ENCODE data around the gene ABO. TPM values are rescaled to one million over a fixed set of nuclear protein-coding genes. Genes with fewer than 3 reads are reported as not detected.
"Not testable (repeated sequence)": the region's sequence is repeated elsewhere in the genome, so short reads cannot be mapped to it uniquely, and the experiment has no call there.

Gene ABO
- total RNA-seq, 2 experiments from 2014 or later = 0.27 to 0.56 TPM

DNA sequence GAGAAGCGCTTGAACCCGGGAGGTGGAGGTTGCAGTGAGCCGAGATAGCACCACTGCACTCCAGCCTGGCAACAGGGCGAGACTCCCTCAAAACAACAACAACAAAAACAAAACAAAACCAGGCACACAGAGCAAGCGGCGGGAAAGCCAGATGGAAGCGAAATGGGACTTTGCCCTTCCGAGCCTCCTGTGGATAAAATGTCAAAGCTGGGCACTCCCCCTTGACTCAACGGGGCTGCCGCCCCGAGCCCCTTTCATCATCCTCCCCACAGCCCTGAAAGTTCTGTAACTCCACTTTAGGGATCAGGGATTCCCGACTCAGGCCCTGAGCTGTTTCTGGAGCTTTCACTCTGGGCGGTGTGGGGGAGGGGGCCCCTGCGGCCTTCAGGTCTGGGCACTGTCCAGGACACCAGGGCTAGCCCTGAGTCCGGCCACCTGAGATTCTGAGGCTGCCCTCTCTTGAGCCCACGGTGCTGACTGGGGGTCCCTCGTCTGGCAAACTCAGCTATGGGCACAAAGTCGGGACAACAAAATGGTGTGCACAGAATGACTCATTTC lies 35.4 kb downstream of the ABO start:
- ChIA-PET CTCF (interaction anchor here (0.8 to 2.2 kb wide), 9 partner anchors 32 to 176 kb away, joined by 3 to 6 read pairs (median 3); partner anchors contain the start of genes SURF1 and SURF2), POLR2A (no interaction called here)
- no peak overlapping the region for H3K27ac Mint-ChIP-seq
- peaks cover 14% of the 10 kb centered on the region for H3K4me1 Mint-ChIP-seq
- H3K9me3 Mint-ChIP-seq = no peaks in the 10 kb centered on the region
- no peak for DNase-seq
- H3K27me3 Mint-ChIP-seq = peaks cover 20% of the 10 kb centered on the region
- no peak overlapping the region for H3K4me3 Mint-ChIP-seq
- no peaks in the 10 kb centered on the region for H3K36me3 Mint-ChIP-seq (ENCODE audit: low read depth)

GRCh38 chr9:133238851-133239532 lies 36.0 kb downstream of the ABO start:
- Mint-ChIP-seq H3K9me3 (no peaks in the 10 kb centered on the region), H3K36me3 (ENCODE audit: low read depth) (no peaks in the 10 kb centered on the region), H3K27me3 (peaks cover 15% of the 10 kb centered on the region), H3K4me3 (no peak overlapping the region), H3K4me1 (peaks cover 14% of the 10 kb centered on the region), H3K27ac (no peak overlapping the region)
- POLR2A ChIA-PET = no interaction called here
- DNase-seq = peak; percentile 68
- CTCF ChIA-PET = interaction anchor here (0.6 to 2.2 kb wide), 14 partner anchors 10 to 1732 kb away, joined by 3 to 6 read pairs (median 3); partner anchors contain the start of genes SURF1 and SURF2

DNA sequence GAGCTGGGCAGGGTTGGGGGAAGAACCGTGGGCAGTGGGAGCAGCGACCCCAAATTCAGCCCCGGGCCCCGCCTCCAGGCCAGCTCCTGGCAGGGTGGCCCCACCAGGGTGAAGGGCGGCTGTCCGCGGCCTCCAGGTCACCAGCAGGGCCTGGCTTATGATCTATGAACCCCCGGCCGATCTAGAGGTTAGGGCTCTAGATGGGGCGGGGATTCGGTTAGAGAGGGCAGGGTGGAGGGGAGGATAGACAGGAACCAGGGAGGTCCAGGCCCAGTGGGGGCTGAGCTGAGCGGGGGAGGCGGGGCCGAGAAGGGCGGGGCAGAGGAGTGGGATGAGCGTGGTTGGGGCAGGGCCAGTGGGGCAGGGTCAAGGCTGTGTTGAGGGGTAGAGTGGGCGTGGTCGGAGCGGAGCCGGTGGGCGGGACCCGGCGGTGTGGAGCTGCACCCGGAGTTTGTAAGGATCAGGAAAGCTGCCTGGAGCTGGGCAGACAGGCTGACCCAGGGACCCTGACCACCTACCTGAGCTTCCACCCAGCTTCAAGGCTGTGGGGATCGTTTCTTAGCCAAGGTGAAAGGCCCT lies 36.6 kb downstream of the ABO start:
- no peak overlapping the region for H3K4me3 Mint-ChIP-seq
- peaks cover 10% of the 10 kb centered on the region for H3K27me3 Mint-ChIP-seq
- DNase-seq = no peak
- ChIA-PET CTCF (interaction anchor here (0.6 to 2.2 kb wide), 11 partner anchors 11 to 1731 kb away, joined by 3 to 6 read pairs (median 3); partner anchors contain the start of genes SURF1 and SURF2), POLR2A (no interaction called here)
- no peaks in the 10 kb centered on the region for H3K9me3 Mint-ChIP-seq
- H3K27ac Mint-ChIP-seq = no peak overlapping the region
- no peaks in the 10 kb centered on the region for H3K36me3 Mint-ChIP-seq (ENCODE audit: low read depth)
- H3K4me1 Mint-ChIP-seq = peaks cover 14% of the 10 kb centered on the region

DNA sequence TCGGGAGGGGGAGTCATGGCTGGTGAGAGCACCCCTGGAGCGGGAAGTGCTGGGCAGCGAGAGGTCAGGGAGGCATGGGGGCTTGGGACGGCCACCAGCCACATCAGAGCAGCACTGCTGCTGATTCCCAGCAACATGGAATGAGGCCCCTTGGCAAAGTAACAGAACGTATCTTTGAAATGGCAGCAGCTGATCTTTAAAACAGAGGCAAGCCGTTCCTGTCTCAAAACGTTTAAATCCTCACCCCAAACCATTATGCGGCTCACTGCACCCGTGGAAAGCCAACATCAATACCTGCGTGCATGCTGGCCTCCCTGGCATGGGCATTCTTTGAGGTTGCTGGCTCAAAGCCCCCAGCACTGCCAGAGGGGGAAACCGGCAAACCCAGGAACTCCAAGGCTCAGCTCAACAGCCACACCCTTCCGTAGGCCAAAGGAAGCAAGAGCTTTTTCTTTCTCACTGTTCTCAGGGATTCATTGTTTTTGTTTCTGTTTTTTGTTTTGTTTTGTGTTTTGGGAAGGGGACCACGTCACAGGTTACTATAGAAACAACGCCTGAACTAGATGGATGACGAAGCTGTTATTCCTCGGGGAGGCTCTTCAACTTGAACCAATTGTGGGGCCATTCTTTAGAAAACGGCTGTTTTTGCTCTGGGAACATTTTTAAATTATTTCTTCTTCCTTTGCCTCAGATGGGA lies 37.8 kb downstream of the ABO start:
- no peaks in the 10 kb centered on the region for H3K9me3 Mint-ChIP-seq
- CTCF ChIA-PET = interaction anchor here (0.6 kb wide), 1 partner anchor 86 kb away, joined by 3 read pairs; no protein-coding TSS in a partner anchor
- H3K36me3 Mint-ChIP-seq (ENCODE audit: low read depth) = no peaks in the 10 kb centered on the region
- POLR2A ChIA-PET = no interaction called here
- no peak overlapping the region for H3K4me3 Mint-ChIP-seq
- no peak overlapping the region for H3K27ac Mint-ChIP-seq
- H3K4me1 Mint-ChIP-seq = peaks cover 14% of the 10 kb centered on the region
- peaks cover 5% of the 10 kb centered on the region for H3K27me3 Mint-ChIP-seq
- DNase-seq = no peak

GRCh38 chr9:133236291-133237034 lies 38.5 kb downstream of the ABO start:
- H3K36me3 Mint-ChIP-seq (ENCODE audit: low read depth); H3K9me3 Mint-ChIP-seq; POLR2A ChIA-PET; H3K4me3 Mint-ChIP-seq; H3K27me3 Mint-ChIP-seq; H3K27ac Mint-ChIP-seq; DNase-seq: not testable (repeated sequence)
- peaks cover 14% of the 10 kb centered on the region for H3K4me1 Mint-ChIP-seq
- CTCF ChIA-PET = interaction anchor here (0.6 kb wide), 1 partner anchor 86 kb away, joined by 3 read pairs; no protein-coding TSS in a partner anchor

DNA sequence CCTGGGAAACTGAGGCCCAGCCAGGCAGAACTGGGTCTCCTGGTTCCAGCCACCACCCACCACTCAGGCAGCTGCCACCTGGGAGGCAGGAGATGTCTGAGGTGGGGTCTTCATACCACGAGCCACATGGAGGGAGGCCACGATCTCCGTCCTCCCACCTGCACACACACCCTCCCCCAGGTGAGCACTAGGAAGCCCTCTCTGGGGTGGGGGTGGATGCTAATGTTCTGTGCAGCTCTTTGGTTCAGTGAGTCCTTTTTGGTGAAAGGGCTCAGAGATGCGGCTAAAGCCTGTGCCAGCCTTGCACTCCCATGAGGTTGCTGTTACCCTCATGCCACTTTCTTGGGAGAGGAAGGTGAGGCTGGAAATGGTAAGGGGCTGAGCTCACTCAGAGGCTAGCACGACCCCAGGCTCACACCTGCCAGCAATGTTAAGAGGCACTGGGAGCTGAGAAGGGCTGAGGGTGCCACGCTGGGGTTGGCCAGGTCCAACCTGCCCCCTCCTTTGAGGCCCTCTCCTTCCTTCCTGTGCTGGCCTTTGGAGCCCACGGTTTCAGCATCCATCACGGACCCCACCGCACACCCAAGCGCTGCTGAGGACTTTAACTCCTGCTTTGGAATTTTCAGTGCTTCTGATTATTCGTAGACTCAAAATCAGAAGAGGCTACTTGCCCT lies 39.3 kb downstream of the ABO start:
- POLR2A ChIA-PET = no interaction called here

GRCh38 chr9:133234577-133235322 lies 40.3 kb downstream of the ABO start:
- Mint-ChIP-seq H3K27ac (no peak overlapping the region), H3K9me3 (no peaks in the 10 kb centered on the region), H3K4me1 (peaks cover 14% of the 10 kb centered on the region), H3K36me3 (ENCODE audit: low read depth) (no peaks in the 10 kb centered on the region), H3K27me3 (peaks cover 7% of the 10 kb centered on the region), H3K4me3 (no peak overlapping the region)
- ChIA-PET CTCF (no interaction called here), POLR2A (no interaction called here)
- DNase-seq = no peak

More for the DNA sequence above, 39.3 kb downstream of the ABO start:
- Mint-ChIP-seq H3K9me3 (no peaks in the 10 kb centered on the region), H3K27ac (no peak overlapping the region), H3K4me1 (peaks cover 14% of the 10 kb centered on the region), H3K4me3 (no peak overlapping the region), H3K27me3 (peaks cover 3% of the 10 kb centered on the region), H3K36me3 (ENCODE audit: low read depth) (no peaks in the 10 kb centered on the region)
- CTCF ChIA-PET = no interaction called here
- DNase-seq = no peak

DNA sequence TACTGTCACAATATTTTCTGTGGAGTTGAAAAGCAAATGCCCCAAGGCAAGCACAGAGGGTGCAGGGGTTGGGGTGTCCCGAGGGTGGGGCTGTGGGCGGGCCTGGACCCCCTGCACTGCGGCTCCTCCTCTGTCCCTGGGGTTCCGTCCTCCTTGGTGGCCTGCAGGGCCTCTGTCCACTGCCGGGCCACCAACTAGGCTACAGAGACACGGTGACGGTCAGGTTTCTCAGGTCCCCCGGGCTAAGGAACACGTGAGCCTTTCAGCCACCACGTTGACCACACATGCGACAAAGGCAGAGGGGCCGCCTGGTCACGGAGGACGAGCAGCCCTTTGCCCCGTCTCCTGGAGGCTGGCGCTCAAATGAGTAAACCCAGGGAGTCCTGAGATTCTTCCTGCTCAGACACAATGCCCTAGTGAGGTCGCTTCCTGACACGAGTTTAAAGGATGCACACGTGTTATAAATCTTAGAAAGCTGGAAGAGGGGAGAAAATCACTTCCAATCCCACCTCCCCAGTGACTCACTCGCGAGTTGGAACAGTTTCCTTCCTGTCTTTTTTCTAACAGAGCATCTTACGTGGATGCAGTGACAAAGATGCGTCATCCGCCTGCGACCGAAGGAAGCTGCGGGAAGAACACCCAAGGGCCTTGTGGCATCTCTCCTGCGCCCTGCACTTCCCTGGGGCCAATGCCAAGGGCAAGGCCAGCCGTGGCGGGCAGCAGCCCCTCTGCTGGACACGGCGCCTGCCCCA lies 41.1 kb downstream of the ABO start:
- no peaks in the 10 kb centered on the region for H3K9me3 Mint-ChIP-seq
- H3K4me1 Mint-ChIP-seq = peaks cover 8% of the 10 kb centered on the region
- ChIA-PET CTCF (no interaction called here), POLR2A (no interaction called here)
- no peak overlapping the region for H3K27ac Mint-ChIP-seq
- no peak overlapping the region for H3K4me3 Mint-ChIP-seq
- peaks cover 7% of the 10 kb centered on the region for H3K27me3 Mint-ChIP-seq
- DNase-seq = no peak
- no peaks in the 10 kb centered on the region for H3K36me3 Mint-ChIP-seq (ENCODE audit: low read depth)

DNA sequence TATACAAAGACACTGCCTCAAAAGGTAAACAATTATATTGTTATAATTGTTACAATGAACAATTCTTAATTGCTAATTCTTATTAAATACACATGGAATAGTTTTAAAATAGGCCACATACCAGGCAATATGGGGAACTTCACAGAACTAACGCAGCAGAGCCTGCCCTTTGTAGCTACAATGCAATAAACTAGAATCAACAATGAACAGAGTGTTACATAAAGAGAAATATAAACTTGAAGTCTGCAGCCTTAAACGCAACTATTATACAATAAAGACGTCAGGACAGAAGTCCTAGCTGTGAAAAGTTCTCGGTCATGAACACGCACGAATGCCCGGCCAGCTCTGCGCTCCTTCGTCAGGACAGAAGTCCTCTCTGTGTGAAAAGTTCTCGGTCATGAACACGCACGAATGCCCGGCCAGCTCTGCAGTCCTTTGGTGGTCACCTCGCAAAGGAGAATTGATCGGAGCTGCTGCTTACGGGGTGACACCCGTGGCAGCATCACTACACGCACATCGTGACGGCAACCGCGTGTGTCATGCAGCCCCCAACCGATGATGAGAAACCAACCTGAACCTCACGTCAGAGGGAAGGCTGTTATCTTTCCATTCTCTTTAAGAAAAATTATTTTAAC lies 43.0 kb downstream of the ABO start:
- H3K27me3 Mint-ChIP-seq, CTCF ChIA-PET: not testable (repeated sequence)

DNA sequence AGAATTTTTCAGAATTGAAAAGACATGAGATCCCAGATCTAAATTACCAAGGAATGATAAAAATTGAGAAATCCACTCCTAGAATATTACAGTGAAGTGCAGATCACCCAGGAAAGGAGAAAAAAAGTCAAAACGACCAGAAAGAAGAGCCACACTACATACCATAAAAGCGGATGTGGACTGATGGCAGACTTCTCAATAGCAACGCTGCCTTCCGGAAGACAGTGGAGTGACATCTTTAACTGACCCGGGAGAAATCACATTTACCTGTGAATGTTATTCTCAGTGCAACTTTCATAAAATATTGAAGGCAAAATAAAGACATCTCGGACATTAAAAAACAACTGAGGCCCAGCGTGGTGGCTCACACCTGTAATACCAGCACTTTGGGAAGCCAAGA lies 44.5 kb downstream of the ABO start:
- POLR2A ChIA-PET; H3K4me3 Mint-ChIP-seq; H3K36me3 Mint-ChIP-seq (ENCODE audit: low read depth); DNase-seq; H3K4me1 Mint-ChIP-seq; H3K27me3 Mint-ChIP-seq; CTCF ChIA-PET; H3K9me3 Mint-ChIP-seq; H3K27ac Mint-ChIP-seq: not testable (repeated sequence)

More for the DNA sequence above, 43.0 kb downstream of the ABO start:
- H3K4me3 Mint-ChIP-seq; DNase-seq; H3K9me3 Mint-ChIP-seq; H3K4me1 Mint-ChIP-seq; H3K27ac Mint-ChIP-seq; POLR2A ChIA-PET; H3K36me3 Mint-ChIP-seq (ENCODE audit: low read depth): not testable (repeated sequence)

DNA sequence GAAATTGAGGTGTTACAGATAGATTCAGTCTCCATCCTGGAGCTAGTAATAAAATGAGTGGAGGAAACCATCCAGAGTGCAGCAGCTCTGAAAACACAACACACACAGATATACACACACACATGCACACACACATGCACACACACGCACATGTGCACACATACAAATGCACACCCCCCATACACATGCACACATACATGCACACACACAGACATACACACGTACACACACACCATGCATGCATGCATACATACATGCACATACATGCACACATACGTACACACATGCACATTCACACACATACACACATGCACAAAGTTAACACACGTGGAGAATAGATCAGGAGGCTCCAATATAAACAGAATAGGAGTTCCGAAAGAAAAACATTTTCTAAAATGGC lies 44.9 kb downstream of the ABO start:
- DNase-seq = no peak
- Mint-ChIP-seq H3K36me3 (ENCODE audit: low read depth) (no peaks in the 10 kb centered on the region), H3K27me3 (peaks cover 4% of the 10 kb centered on the region), H3K9me3 (no peaks in the 10 kb centered on the region), H3K4me3 (no peak overlapping the region), H3K4me1 (no peaks in the 10 kb centered on the region), H3K27ac (no peak overlapping the region)
- POLR2A ChIA-PET = no interaction called here
- CTCF ChIA-PET = interaction anchor here (0.6 kb wide), 1 partner anchor 44 kb away, joined by 3 read pairs; no protein-coding TSS in a partner anchor

Data from activated CD4-positive, alpha-beta T cell treated with anti-CD3 and anti-CD28 coated beads, Interleukin-2, amount 10 ng/mL, durations not matched to agents 7 days and 5 days (primary cell).